Measurements from ENCODE around the gene PTPRH. TPM values are rescaled to one million over a fixed set of nuclear protein-coding genes. Genes with fewer than 3 reads are reported as not detected.

PTPRH gene
- total RNA-seq, 4 donors from 2014 or later: 0.39 to 0.56 (median 0.48) TPM

DNA sequence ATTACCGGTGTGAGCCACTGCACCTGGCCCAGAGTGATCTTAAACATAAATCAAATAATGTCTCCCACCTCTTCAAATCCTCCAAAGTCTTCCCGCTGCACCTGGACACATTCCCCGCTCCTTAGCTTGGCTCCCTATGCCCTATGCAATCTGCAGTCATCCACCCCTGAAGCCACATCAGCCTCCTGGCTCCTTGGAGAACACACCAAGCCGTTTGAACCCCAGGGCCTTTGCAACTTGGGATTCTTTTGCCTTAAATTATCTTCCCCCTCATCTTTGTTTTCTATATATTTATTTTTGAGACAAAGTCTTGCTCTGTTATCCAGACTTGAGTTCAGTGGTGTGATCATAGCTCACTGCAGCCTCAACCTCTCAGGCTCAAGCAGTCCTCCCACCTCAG lies 40.2 kb downstream of the PTPRH start:
- no peaks in the 10 kb centered on the region for H3K9me3 ChIP-seq
- ATAC-seq (no peak), DNase-seq (no peak)
- TF ChIP-seq, protein P1, sequence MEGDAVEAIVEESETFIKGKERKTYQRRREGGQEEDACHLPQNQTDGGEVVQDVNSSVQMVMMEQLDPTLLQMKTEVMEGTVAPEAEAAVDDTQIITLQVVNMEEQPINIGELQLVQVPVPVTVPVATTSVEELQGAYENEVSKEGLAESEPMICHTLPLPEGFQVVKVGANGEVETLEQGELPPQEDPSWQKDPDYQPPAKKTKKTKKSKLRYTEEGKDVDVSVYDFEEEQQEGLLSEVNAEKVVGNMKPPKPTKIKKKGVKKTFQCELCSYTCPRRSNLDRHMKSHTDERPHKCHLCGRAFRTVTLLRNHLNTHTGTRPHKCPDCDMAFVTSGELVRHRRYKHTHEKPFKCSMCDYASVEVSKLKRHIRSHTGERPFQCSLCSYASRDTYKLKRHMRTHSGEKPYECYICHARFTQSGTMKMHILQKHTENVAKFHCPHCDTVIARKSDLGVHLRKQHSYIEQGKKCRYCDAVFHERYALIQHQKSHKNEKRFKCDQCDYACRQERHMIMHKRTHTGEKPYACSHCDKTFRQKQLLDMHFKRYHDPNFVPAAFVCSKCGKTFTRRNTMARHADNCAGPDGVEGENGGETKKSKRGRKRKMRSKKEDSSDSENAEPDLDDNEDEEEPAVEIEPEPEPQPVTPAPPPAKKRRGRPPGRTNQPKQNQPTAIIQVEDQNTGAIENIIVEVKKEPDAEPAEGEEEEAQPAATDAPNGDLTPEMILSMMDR (IDR thresholded peaks at IDR 0.05 in 4 of 5, conservative IDR thresholded peaks at IDR 0.05 in 1 of 5): no peak
- TF ChIP-seq POLR2A (IDR thresholded peaks at IDR 0.05): no peak
- H3K4me3 ChIP-seq: no peak overlapping the region
- H3K4me1 ChIP-seq: peaks cover 9 to 10% of the 10 kb centered on the region in 2 donors
- no peaks in the 10 kb centered on the region for H3K36me3 ChIP-seq
- intact Hi-C loops (cut with DNase I; ENCODE audit: low total_unique reads) (no loop called here), in situ Hi-C loops (cut with MboI; ENCODE audit: low sequenced_read_pairs in 4 of 4) (loop anchor here in 1 of 4 donors (10.0 kb wide), 1 partner anchor 84 kb away; no protein-coding TSS in a partner anchor)
- no peak overlapping the region for H3K27ac ChIP-seq
- H3K27me3 ChIP-seq: peaks cover 67 to 73% (median 67%) of the 10 kb centered on the region in 3 donors

DNA sequence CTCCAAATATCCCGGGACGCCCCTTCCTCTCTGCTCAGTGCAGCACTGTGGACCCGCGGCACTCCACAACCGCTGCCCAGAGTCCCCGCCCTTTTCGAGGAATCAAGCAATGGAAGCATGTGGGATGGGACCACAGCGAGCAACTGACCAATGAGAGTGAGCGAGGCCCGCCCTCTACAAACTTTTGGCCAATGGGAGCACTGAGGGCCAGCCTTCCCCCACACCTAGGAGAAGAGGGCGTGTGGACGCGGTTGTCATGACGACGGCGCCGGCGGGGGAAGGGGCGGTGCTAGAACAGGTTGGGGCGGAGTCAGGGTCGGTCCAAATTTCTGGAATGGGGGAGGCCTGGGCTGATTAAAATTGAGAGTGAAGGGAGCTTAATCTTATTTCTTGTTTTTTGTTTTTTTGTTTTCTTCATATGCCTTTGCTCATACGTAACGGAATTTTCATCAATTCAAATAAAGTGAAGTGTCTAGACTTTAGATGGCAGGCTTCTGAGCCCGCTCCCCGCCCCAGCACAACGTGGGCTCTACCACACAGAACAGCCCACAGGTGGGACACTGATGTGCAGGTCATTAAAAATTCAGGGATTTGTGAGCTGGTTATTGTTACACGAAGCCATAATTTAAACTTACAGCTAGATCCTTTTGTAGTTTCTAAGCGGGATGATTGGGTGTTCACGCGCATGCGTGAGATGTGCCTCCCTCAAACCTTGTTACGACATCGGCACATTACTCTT lies 42.6 kb downstream of the PTPRH start, which contains the start of gene DNAAF3:
DNAAF3 (minus strand) TSS at position 84 of the 739 bp plus-strand sequence. CDS start 200 bp downstream, outside the sequence.
- peak; percentile 93 to 95 for DNase-seq
- peaks cover 49 to 58% (median 52%) of the 10 kb centered on the region in 3 donors for H3K27me3 ChIP-seq
- no peaks in the 10 kb centered on the region for H3K9me3 ChIP-seq
- ATAC-seq: peak; percentile 99 to 100
- intact Hi-C loops (cut with DNase I; ENCODE audit: low total_unique reads): no loop called here
- peaks cover 3 to 5% of the 10 kb centered on the region in 2 donors for H3K4me1 ChIP-seq
- H3K27ac ChIP-seq: peak within 1 kb of the TSS in 1 of 4 donors; percentile 30
- no peak for TF ChIP-seq POLR2A (IDR thresholded peaks at IDR 0.05)
- TF ChIP-seq, protein P1 (IDR thresholded peaks at IDR 0.05 in 4 of 5, conservative IDR thresholded peaks at IDR 0.05 in 1 of 5): peak in 1 of 5 experiments; percentile 14
- in situ Hi-C loops (cut with MboI; ENCODE audit: low sequenced_read_pairs in 4 of 4): loop anchor here in 1 of 4 donors (10.0 kb wide), 1 partner anchor 82 kb away; no protein-coding TSS in a partner anchor
- peak within 1 kb of the TSS; percentile 55 to 65 (median 59) for H3K4me3 ChIP-seq
- no peaks in the 10 kb centered on the region for H3K36me3 ChIP-seq

DNA sequence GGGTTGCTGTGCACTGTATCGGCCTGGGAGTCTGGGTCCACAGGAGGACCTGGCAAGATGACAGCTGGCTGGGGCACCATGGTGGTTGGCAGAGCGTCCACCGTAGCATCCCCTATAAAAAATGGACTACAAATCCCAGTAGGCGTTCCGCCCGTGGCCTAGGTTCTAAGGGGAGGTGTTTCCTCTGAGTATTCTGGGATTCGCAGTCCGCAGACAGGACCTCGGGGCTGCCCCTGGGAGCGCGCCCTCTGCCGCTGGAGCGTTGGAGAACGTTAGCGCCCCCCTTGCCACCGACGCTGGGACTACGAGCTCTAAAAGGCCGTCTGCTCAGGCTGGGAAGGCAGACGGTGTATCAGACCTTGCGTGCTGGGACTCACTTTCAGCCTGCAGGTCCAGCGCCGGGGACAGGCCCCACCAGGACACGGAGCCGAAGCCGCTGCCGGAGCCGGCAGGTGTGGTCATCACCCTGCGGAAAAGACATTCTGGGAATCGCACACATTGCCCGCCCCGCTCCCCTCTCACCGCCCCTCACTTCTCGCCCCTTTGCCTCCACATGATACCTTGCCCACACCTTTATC lies 43.3 kb downstream of the PTPRH start:
- Histone ChIP-seq H3K27me3 (peaks cover 49 to 58% (median 53%) of the 10 kb centered on the region in 3 donors), H3K36me3 (no peaks in the 10 kb centered on the region), H3K27ac (peak overlapping the region in 1 of 4 donors; percentile 30), H3K4me3 (peak overlapping the region; percentile 55 to 65 (median 59)), H3K4me1 (peaks cover 3 to 5% of the 10 kb centered on the region in 2 donors), H3K9me3 (no peaks in the 10 kb centered on the region)
- no peak for TF ChIP-seq POLR2A (IDR thresholded peaks at IDR 0.05)
- TF ChIP-seq, protein P1 (IDR thresholded peaks at IDR 0.05 in 4 of 5, conservative IDR thresholded peaks at IDR 0.05 in 1 of 5): peak in 2 of 5 experiments; percentile 22 to 42
- DNase-seq: peak in 1 of 2 donors; percentile 65
- ATAC-seq: peak; percentile 61 to 66
- in situ Hi-C loops (cut with MboI; ENCODE audit: low sequenced_read_pairs in 4 of 4): loop anchor here in 1 of 4 donors (10.0 kb wide), 1 partner anchor 81 kb away; no protein-coding TSS in a partner anchor
- intact Hi-C loops (cut with DNase I; ENCODE audit: low total_unique reads): no loop called here

DNA sequence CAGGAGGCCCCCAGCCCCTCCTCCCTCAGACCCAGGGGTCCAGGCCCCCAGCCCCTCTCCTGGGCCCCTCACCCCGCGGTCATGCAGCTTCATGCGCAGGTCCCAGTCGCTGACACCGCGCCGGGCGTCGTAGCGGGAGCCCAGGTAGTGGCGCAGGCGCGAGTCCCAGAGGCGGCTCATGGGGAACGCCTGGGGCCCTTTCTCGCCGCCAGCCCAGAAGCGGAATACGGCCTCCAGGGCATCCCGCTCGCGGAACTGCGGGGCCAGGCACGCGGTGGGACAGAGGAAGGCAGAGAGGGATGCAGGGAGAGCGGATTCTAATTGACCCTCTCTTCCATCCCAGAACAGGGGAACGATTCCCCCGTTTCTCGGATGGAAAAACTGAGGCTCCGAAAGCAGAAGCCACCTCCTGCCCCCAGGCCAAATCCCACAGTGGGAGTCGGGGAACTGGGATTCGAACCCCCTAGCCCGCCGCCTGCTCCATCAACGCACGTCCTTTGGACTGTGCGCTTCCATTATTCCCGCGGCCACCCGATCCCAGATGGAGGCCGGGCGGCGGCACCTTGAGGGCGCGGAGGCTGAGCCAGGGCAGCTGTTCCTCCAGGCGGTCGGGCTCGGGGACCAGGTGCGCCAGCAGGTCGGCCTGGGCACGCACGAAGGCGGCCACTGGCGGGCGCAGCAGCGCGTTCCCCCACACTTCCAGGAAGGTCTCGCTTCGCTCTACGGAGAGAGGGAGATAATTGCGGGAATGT lies 47.6 kb downstream of the PTPRH start:
- intact Hi-C loops (cut with DNase I; ENCODE audit: low total_unique reads): no loop called here
- Histone ChIP-seq H3K27ac (no peak overlapping the region), H3K9me3 (no peaks in the 10 kb centered on the region), H3K27me3 (peaks cover 22 to 28% (median 23%) of the 10 kb centered on the region in 3 donors), H3K4me3 (no peak overlapping the region), H3K36me3 (no peaks in the 10 kb centered on the region), H3K4me1 (peaks cover under 1 to 21% of the 10 kb centered on the region in 2 donors)
- no peak for ATAC-seq
- DNase-seq: no peak
- no peak for TF ChIP-seq POLR2A (IDR thresholded peaks at IDR 0.05)
- TF ChIP-seq, protein P1 (IDR thresholded peaks at IDR 0.05 in 4 of 5, conservative IDR thresholded peaks at IDR 0.05 in 1 of 5): no peak
- in situ Hi-C loops (cut with MboI; ENCODE audit: low sequenced_read_pairs in 4 of 4): loop anchor here in 1 of 4 donors (10.0 kb wide), 1 partner anchor 77 kb away; no protein-coding TSS in a partner anchor

All from gastrocnemius medialis (tissue), 4 donors.